ENCODE results near the gene ACSS3. TPM values are rescaled to one million over a fixed set of nuclear protein-coding genes. Genes with fewer than 3 reads are reported as not detected.

The ACSS3 gene
- total RNA-seq, 1 experiment from 2014 or later = 19.3 TPM

GRCh38 chr12:81216739-81217138 is 138.9 kb downstream of the ACSS3 start:
- no peaks in the 10 kb centered on the region for H3K9me3 ChIP-seq (ENCODE audit: control insufficient read depth, low read depth, low read length)
- no peak overlapping the region for H3K9ac ChIP-seq (ENCODE audit: extremely low read depth, insufficient read length, low read length)
- no peak overlapping the region for H4K8ac ChIP-seq (replicated peaks; ENCODE audit: insufficient read length, low read depth, low read length)
- peaks cover 8 to 11% of the 10 kb centered on the region in 2 experiments for H3K4me1 Mint-ChIP-seq
- TF ChIP-seq CTCF (conservative IDR thresholded peaks at IDR 0.05) = no peak
- H4K91ac ChIP-seq (ENCODE audit: insufficient read length, low read depth, low read length) = no peak overlapping the region
- no peak overlapping the region for H3K4me3 Mint-ChIP-seq
- H3K56ac ChIP-seq (ENCODE audit: insufficient read length, low read depth, low read length) = no peak overlapping the region
- H3K79me1 ChIP-seq (ENCODE audit: insufficient read depth, low read depth, low read length, poor library complexity, severe bottlenecking) = no peaks in the 10 kb centered on the region
- no peaks in the 10 kb centered on the region; the same call in 1 of the 2 replicates for H3K27me3 Mint-ChIP-seq (ENCODE audit: low read depth)
- no peak overlapping the region for H4K5ac ChIP-seq (ENCODE audit: insufficient read length, low read depth, low read length)
- H3K14ac ChIP-seq (ENCODE audit: insufficient read depth, low read length) = no peak overlapping the region
- H3K36me3 Mint-ChIP-seq (ENCODE audit: insufficient read depth in 1 of 3, low read depth in 3 of 3) = no peaks in the 10 kb centered on the region; a peak in 1 of 7 replicates
- WGBS (ENCODE audit: extremely low coverage, insufficient read length, low lambda C conversion rate) = no CpG with 5 or more reads among the region's 3 CpGs
- H3K79me2 ChIP-seq (ENCODE audit: insufficient read depth, low read length) = no peaks in the 10 kb centered on the region
- H3K27me3 ChIP-seq (ENCODE audit: insufficient read depth, low read length) = no peaks in the 10 kb centered on the region
- no peak overlapping the region for H3K23ac ChIP-seq (ENCODE audit: insufficient read length, low read depth, low read length)
- DNase-seq = no peak
- H3K9me3 Mint-ChIP-seq = no peaks in the 10 kb centered on the region
- H3K4me2 ChIP-seq (ENCODE audit: insufficient read depth, insufficient read length, low read length) = no peak overlapping the region
- no peak overlapping the region for H2BK5ac ChIP-seq (ENCODE audit: insufficient read length, low read length)
- H2BK12ac ChIP-seq (ENCODE audit: insufficient read length, low read depth, low read length) = no peak overlapping the region
- H2AFZ ChIP-seq (ENCODE audit: low read length) = no peak overlapping the region
- H3K18ac ChIP-seq (ENCODE audit: insufficient read length, low read depth, low read length) = no peak overlapping the region
- H3K4ac ChIP-seq (ENCODE audit: low read depth, low read length) = no peak overlapping the region
- H3K4me1 ChIP-seq (ENCODE audit: insufficient read depth, low read length) = peaks cover 2% of the 10 kb centered on the region; the same call in 1 of the 2 replicates
- no peak overlapping the region for H2BK120ac ChIP-seq (ENCODE audit: low read depth, low read length, poor library complexity, severe bottlenecking)
- no peak overlapping the region for H2BK20ac ChIP-seq (ENCODE audit: low read depth, low read length, poor library complexity, severe bottlenecking)
- H3T11ph ChIP-seq (ENCODE audit: low read length) = no peak overlapping the region
- no peak overlapping the region for H2AK5ac ChIP-seq (ENCODE audit: insufficient read length, low read length)
- no peak overlapping the region for H2BK15ac ChIP-seq (ENCODE audit: low read depth, low read length)
- no peak overlapping the region for H3K27ac Mint-ChIP-seq
- H3K27ac ChIP-seq (ENCODE audit: insufficient read length, low read depth, low read length) = no peak overlapping the region
- H4K20me1 ChIP-seq (ENCODE audit: control insufficient read depth, insufficient read depth, insufficient read length) = no peaks in the 10 kb centered on the region
- no peaks in the 10 kb centered on the region for H3K23me2 ChIP-seq (ENCODE audit: insufficient read length, low read depth, low read length, poor library complexity, severe bottlenecking)

Data from H9 (cell line).